Thymus (tissue), 11 donors: Measurements from ENCODE around the gene CETN3. TPM values are rescaled to one million over a fixed set of nuclear protein-coding genes. Genes with fewer than 3 reads are reported as not detected.
A peak's percentile ranks its signal among the peaks of the same experiment; 100 is the strongest.
"Not testable (repeated sequence)": the region's sequence is repeated elsewhere in the genome, so short reads cannot be mapped to it uniquely, and the experiment has no call there.

Experiments
- DNase-seq, 9 donors: peaks; one replicate each; pipeline ENCODE4 v3.0.0-alpha.2; 2013; ENCODE audit warnings: low spot score in 9 of 9, low read depth in 6 of 9, missing footprints in 1 of 9
- H3K27ac ChIP-seq, 2 donors: one replicate each; pipeline ENCODE4 v1.5.1; 2013; ENCODE audit warnings: control low read depth in 1 of 2, low read depth in 1 of 2, low read length in 1 of 2, mild to moderate bottlenecking in 1 of 2, moderate library complexity in 1 of 2
- H3K27me3 ChIP-seq, 2 donors: one replicate each; pipeline ENCODE4 v1.5.1; 2013; ENCODE audit warnings: low read length in 1 of 2; ENCODE audit not compliant: control insufficient read depth in 2 of 2, insufficient read depth in 1 of 2
- H3K36me3 ChIP-seq, 2 donors: one replicate each; pipeline ENCODE4 v1.5.1; 2013; ENCODE audit warnings: low read length in 1 of 2, mild to moderate bottlenecking in 1 of 2, moderate library complexity in 1 of 2; ENCODE audit not compliant: control insufficient read depth in 2 of 2, insufficient read depth in 2 of 2
- H3K4me1 ChIP-seq, 2 donors: one replicate each; pipeline ENCODE4 v1.5.1; 2013; ENCODE audit warnings: low read length in 2 of 2; ENCODE audit not compliant: control insufficient read depth in 2 of 2, insufficient read depth in 2 of 2
- H3K4me3 ChIP-seq, 2 donors: one replicate each; pipeline ENCODE4 v1.5.1; 2013; ENCODE audit warnings: low read length in 2 of 2, control low read depth in 1 of 2, mild to moderate bottlenecking in 1 of 2
- H3K9me3 ChIP-seq, 2 donors: one replicate each; pipeline ENCODE4 v1.5.1; 2013; ENCODE audit warnings: low read length in 1 of 2, mild to moderate bottlenecking in 1 of 2; ENCODE audit not compliant: control insufficient read depth in 2 of 2, insufficient read depth in 1 of 2
- WGBS: extraction: QIAGEN DNeasy Blood & Tissue Kit; methylation state at CpG from one replicate; pipeline ENCODE4 v1.1.7; 2013; 5-methylcytosine and 5-hydroxymethylcytosine counted together
- polyA plus RNA-seq: library from polyadenylated mRNA; stranded (reverse); fragments of 200-250 nt; gene quantifications from one replicate; pipeline ENCODE4 v1.2.3, GENCODE V29; 2013
- total RNA-seq: library from RNA; stranded (reverse); fragments of 120-200 nt; gene quantifications from one replicate; pipeline ENCODE4 v1.2.4, GENCODE V29; 2013
- donor health status: healthy.

The CETN3 gene
- total and polyA plus RNA-seq, 2 donors, result 35.3 to 54.6 TPM

DNA sequence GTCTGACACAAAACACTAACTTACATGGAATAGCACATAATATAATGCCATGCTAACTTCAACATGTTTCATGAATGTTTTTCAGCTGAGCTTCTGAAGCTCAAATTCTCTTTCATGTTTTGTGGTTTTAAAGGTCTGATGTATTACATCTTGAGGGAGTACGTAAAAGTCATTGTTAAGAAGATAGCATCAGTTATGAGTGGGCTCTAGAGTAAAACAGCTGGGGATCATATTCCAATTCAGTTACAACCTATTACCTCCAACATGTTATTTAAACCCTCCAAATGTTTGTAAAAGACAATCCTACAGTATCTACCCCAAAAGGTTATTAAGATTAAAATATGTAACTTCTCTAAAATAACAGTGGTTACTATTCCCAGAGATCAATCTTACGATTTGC, 19.2 kb downstream of the CETN3 start:
- peak in 2 of 9 donors; percentile 8 to 42 for DNase-seq
- 53% methylated on average over 2 of the region's 2 CpGs for WGBS
- Histone ChIP-seq H3K36me3 (peaks cover 3% of the 10 kb centered on the region in 2 donors), H3K27me3 (no peaks in the 10 kb centered on the region), H3K4me3 (no peak overlapping the region), H3K27ac (no peak overlapping the region), H3K4me1 (no peaks in the 10 kb centered on the region), H3K9me3 (no peaks in the 10 kb centered on the region)

DNA sequence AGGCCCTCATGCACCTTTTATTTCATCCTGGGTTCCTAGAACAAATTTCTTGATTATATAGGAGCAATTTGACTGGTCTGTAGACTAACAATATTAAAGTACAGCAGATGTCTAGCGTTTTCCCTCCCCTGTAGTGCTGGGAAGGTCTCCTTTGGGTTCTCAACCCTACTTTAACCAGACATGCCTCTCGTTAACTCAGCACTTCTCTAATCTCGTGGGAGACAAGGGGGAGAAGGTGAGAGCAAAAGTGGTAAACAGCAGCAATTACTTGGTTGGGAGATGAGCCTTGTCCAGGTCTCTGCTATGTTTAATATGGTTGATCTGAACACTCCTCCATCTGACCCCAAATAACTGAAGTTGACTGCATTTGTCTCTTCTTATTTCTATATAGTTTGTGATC, 22.0 kb downstream of the CETN3 start:
- H3K36me3 ChIP-seq, result peaks cover 0 to 2% of the 10 kb centered on the region in 2 donors
- WGBS, result 83% methylated on average over 3 of the region's 3 CpGs
- H3K4me1 ChIP-seq, result no peaks in the 10 kb centered on the region
- H3K9me3 ChIP-seq, result no peaks in the 10 kb centered on the region
- no peak overlapping the region for H3K27ac ChIP-seq
- no peaks in the 10 kb centered on the region for H3K27me3 ChIP-seq
- H3K4me3 ChIP-seq, result no peak overlapping the region
- no peak for DNase-seq

DNA sequence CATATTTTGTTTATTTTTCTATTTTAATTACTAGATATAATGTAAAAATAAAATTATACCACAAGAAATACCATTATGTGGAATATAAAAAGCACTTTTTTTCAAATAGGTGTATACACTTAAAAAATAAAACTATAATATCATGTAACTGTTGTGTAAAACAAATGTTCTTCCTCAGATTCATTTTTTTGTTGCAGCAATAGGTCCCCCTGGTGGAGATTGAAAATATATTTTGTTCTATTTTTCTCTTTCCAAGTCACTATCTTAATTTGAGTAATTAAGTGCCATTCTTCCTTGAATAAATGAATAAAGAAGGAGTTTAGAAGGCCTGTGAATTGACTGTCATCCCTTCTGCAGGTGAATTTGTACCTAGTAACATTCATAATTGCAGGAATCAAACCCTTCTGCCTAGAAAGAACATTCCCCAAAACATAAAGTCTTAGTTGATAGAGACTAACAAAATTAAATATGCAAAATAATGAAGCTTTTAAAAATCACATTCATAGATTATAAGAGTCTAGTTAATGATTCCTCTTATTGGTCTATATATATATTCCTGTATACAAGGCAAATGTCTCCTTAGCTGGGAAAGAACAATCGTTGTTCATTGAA, 23.4 kb downstream of the CETN3 start:
- no peaks in the 10 kb centered on the region for H3K9me3 ChIP-seq
- no peaks in the 10 kb centered on the region for H3K4me1 ChIP-seq
- H3K4me3 ChIP-seq, result no peak overlapping the region
- DNase-seq, result peak in 2 of 9 donors; percentile 8 to 29
- no peaks in the 10 kb centered on the region for H3K27me3 ChIP-seq
- no peak overlapping the region for H3K27ac ChIP-seq
- WGBS, result 97% methylated on average over 1 of the region's 1 CpG
- no peaks in the 10 kb centered on the region for H3K36me3 ChIP-seq

DNA sequence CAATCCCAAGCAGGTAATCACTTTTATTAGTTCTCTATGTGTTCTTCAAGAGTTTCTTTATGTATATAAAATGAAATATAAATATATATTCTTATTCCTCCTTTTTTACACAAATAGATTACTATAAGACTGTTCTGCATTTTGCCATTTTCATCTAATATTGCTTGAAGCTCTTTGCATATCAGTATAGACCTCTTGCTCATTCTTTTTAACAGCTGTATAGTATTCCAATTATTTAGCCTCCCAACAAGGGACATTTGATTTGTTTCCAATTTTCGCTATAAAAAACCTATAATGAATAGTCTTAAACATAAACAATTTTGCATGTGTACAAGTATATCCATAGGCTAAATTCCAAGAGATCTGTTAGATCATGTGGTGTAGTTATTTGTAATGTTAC, 25.2 kb downstream of the CETN3 start:
- Histone ChIP-seq H3K4me3 (no peak overlapping the region), H3K36me3 (no peaks in the 10 kb centered on the region), H3K9me3 (no peaks in the 10 kb centered on the region), H3K27me3 (no peaks in the 10 kb centered on the region), H3K27ac (no peak overlapping the region), H3K4me1 (no peaks in the 10 kb centered on the region)
- whole genome bisulfite sequencing, result 97% methylated on average over 1 of the region's 1 CpG
- no peak for DNase-seq

DNA sequence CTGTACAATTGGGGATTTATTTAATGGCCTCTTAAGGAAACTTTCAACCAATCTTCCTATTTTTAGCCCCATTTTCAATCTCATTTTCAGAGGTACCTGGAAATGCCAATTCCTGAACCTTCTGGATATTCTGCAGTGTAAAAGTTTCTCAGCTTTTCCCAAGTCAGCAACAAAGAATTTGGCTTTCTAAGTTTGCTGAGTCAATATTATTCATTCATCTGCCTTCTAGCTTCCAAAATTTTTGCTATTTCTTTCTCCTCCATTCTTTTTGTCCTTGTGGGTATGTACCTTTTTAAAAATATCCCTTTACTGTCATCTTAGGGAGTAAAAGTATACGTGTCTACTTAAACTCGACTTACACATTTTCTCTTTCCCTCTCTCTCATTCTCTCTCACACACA, 25.7 kb downstream of the CETN3 start:
- Histone ChIP-seq H3K27ac (no peak overlapping the region), H3K36me3 (no peaks in the 10 kb centered on the region), H3K27me3 (no peaks in the 10 kb centered on the region), H3K9me3 (no peaks in the 10 kb centered on the region), H3K4me3 (no peak overlapping the region), H3K4me1 (no peaks in the 10 kb centered on the region)
- no peak for DNase-seq
- 98% methylated on average over 2 of the region's 2 CpGs for WGBS

DNA sequence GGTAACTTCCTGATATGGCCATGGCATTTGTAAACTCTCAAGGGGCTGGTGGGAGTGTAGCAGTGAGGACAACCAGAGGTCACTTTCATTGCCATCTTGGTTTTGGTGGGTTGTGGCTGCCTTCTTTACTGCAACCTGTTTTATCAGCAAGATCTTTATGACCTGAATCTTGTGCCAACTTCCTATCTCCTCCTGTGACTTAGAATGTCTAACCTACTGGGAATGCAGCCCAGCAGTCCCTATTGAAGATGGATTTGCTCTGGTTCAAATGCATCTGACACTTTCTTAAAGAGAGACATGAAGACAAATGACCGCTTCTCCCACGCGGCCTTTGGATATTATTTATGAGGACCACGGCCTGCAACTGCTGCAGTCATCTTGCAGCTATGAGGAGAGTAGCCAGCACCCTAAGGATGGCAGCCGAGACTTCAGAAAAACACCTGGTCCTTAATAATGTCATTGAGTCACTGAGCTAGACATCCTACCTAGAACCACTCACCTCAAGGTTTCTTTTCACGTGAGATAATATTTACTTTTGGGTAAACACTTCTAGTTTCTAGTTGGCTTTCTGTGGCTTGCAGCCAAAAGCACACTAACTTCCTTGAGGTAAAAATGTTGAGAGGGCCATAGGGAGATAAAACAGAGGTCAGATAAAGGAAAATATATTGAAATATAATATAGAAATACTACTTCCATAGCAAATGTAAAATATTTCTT, 28.2 kb downstream of the CETN3 start:
- Histone ChIP-seq H3K36me3 (no peaks in the 10 kb centered on the region), H3K9me3 (no peaks in the 10 kb centered on the region), H3K4me3 (no peak overlapping the region), H3K4me1 (no peaks in the 10 kb centered on the region), H3K27ac (no peak overlapping the region), H3K27me3 (no peaks in the 10 kb centered on the region)
- DNase-seq, result no peak
- WGBS, result 92% methylated on average over 6 of the region's 6 CpGs

DNA sequence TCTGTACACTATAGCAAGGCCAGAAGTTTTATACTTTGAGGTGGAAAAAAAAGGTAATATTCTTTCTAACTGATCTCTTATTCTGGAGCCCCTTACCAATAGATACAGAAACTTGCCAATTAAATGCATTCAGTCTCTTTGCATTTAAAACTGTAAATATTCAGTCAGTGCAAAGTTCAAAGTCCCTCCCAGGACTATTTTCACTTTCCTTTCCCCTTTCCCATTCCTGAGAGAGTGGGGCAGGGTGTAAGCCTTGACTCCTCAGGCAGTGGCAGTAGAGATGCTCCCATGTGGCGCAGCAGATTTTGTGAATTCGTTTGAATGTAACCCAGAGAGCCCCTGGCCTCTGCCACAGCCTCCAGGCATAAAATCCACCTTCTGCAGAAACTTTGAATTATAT, 29.9 kb downstream of the CETN3 start:
- H3K36me3 ChIP-seq, result no peaks in the 10 kb centered on the region
- H3K4me3 ChIP-seq, result no peak overlapping the region
- no peaks in the 10 kb centered on the region for H3K4me1 ChIP-seq
- DNase-seq, result no peak
- no peaks in the 10 kb centered on the region for H3K27me3 ChIP-seq
- 96% methylated on average over 2 of the region's 2 CpGs for WGBS
- no peak overlapping the region for H3K27ac ChIP-seq
- H3K9me3 ChIP-seq, result no peaks in the 10 kb centered on the region

DNA sequence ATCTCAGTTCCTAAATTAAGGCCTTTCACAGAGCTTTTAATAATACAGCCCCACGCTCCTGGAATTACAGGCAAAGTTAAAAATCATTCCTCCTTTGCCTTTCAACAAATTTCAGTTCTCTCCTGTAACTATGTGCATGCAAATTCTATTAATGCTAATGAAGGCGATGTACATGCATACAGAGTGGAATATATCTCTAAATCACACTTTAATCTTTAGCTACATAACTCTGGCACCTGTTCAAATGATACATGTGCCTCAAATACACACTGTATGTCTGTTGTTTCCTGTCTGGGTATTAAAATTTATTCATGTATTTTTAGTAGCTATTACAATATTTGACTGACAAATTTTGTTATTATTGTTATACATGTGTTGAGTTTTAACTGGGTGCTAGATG, 30.8 kb downstream of the CETN3 start:
- no peaks in the 10 kb centered on the region for H3K4me1 ChIP-seq
- no peaks in the 10 kb centered on the region for H3K27me3 ChIP-seq
- no peaks in the 10 kb centered on the region for H3K36me3 ChIP-seq
- H3K27ac ChIP-seq, result no peak overlapping the region
- 94% methylated on average over 2 of the region's 2 CpGs for WGBS
- no peaks in the 10 kb centered on the region for H3K9me3 ChIP-seq
- no peak for DNase-seq
- no peak overlapping the region for H3K4me3 ChIP-seq

DNA sequence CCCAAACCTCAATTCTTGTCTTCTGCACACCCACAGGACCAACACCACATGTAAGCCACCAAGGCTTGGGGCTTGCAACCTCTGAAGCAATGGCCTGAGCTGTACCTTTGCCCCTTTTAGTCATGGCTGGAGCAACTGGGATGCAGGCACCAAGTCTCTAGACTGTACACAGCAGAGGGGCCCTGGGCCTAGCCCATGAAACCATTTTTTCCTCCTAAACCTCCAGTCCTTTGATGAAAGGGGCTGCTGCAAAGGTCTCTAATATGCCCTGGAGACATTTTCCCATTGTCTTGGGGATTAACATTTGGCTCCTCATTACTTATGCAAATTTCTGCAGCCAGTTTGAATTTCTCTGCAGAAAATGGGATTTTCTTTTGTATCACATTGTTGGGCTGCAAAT, 38.3 kb downstream of the CETN3 start:
- not testable (repeated sequence) for H3K9me3 ChIP-seq, DNase-seq, H3K27ac ChIP-seq, H3K36me3 ChIP-seq, H3K4me3 ChIP-seq, H3K27me3 ChIP-seq, H3K4me1 ChIP-seq
